Lower leg skin (tissue), 4 donors: ENCODE results near the gene LRRTM1. TPM values are rescaled to one million over a fixed set of nuclear protein-coding genes. Genes with fewer than 3 reads are reported as not detected.

Experiments used
- DNase-seq, 2 donors: peaks; one replicate each; pipeline ENCODE4 v3.0.0-alpha.2; 2019; ENCODE audit warnings: low spot score in 2 of 2
- H3K4me3 ChIP-seq: fragments of 200-600 bp; sonication (generic); 2 replicates; pipeline ENCODE4 v1.5.1; 2017; ENCODE audit warnings: mild to moderate bottlenecking, low read depth; ENCODE audit not compliant: poor library complexity, severe bottlenecking
- CTCF ChIP-seq, 3 donors: fragments of 450-650 bp; IDR thresholded peaks; one replicate each; pipeline ENCODE4 v1.5.1; 2016; ENCODE audit warnings: antibody characterized with exemption in 3 of 3, mild to moderate bottlenecking in 3 of 3, moderate library complexity in 2 of 3
- POLR2A ChIP-seq, 2 donors: fragments of 450-650 bp; IDR thresholded peaks; one replicate each; pipeline ENCODE4 v1.6.1; 2016 to 2017; ENCODE audit warnings: antibody characterized with exemption in 2 of 2, mild to moderate bottlenecking in 1 of 2, moderate library complexity in 1 of 2
- WGBS, 2 donors: methylation state at CpG; one replicate each; pipeline ENCODE4 v1.1.5; 2018; 5-methylcytosine and 5-hydroxymethylcytosine counted together
- intact Hi-C: fragments of 100-400 bp; cut with DNase I; formaldehyde crosslinking; loops from one replicate; pipeline ENCODE4 v1.15.0; 2023; ENCODE audit warnings: low total_unique reads
- total RNA-seq, 4 donors: library from RNA; depleted of rRNA; stranded (reverse); fragments of >200 nt; gene quantifications; one replicate each; pipeline ENCODE4 v1.1.0, GENCODE V29; 2016

The LRRTM1 gene
- total RNA-seq, 4 donors from 2014 or later, result 0.10 TPM; not detected in 3

GRCh38 chr2:80335411-80335810 lies 30.9 kb upstream of the LRRTM1 start:
- TF ChIP-seq POLR2A (IDR thresholded peaks at IDR 0.05) (no peak), CTCF (IDR thresholded peaks at IDR 0.05) (no peak)
- intact Hi-C loops, result no loop called here
- DNase-seq, result no peak
- 88 to 92% methylated on average over 1 of the region's 1 CpG for WGBS, 2 donors
- no peak overlapping the region for H3K4me3 ChIP-seq

DNA sequence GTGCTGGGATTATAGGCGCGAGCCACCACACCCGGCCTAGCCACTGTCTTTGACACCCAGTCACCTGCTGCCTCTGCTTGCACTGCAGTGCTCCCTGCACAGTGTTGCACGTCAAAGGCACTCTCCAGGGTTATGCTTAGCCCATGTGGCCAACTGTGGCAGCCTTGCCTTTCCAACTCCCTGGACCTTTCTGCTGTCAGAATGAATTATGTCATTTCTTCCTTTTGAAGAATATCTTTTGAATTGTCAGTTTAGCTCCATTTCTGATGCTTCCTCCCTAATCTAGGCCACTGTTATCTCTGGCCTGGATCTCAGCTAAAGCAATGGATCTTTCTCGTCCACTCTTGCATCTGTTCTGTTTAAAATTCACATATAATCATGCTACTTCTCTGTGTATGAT lies 29.3 kb upstream of the LRRTM1 start:
- TF ChIP-seq POLR2A (IDR thresholded peaks at IDR 0.05) (no peak), CTCF (IDR thresholded peaks at IDR 0.05) (no peak)
- intact Hi-C loops, result no loop called here
- H3K4me3 ChIP-seq, result no peak overlapping the region
- 86 to 91% methylated on average over 5 of the region's 5 CpGs for WGBS, 2 donors
- no peak for DNase-seq

- TF ChIP-seq POLR2A (IDR thresholded peaks at IDR 0.05) (no peak), CTCF (IDR thresholded peaks at IDR 0.05) (no peak)
- intact Hi-C loops, result no loop called here
- H3K4me3 ChIP-seq, result no peak overlapping the region
- DNase-seq, result no peak
- WGBS, 2 donors, result 56 to 61% methylated on average over 14 of the region's 14 CpGs
These were observed 26.2 kb upstream of the LRRTM1 start for GRCh38 chr2:80330527-80331450.

DNA sequence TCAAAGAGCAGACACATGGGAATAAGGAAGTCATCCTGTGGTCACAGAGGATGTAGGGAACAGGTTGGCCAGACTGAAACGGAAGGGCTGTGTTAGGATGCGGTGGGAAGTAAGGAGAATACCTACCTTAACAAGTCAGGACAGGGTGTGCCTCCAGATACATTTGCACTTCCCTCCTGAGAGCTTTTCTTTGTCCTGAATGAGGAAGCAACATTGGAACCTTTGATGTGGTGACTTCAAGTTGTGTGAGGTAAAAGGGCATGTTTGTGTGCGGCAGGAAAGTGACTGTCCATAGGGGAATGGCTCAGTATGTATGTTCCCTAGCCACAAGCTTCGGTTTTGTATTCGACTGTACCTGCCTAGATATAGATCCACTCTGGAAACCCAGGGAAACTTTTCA lies 24.9 kb upstream of the LRRTM1 start:
- intact Hi-C loops, result no loop called here
- 68 to 74% methylated on average over 5 of the region's 5 CpGs for WGBS, 2 donors
- TF ChIP-seq CTCF (IDR thresholded peaks at IDR 0.05) (no peak), POLR2A (IDR thresholded peaks at IDR 0.05) (no peak)
- H3K4me3 ChIP-seq, result no peak overlapping the region
- DNase-seq, result no peak

GRCh38 chr2:80328159-80328571 lies 23.6 kb upstream of the LRRTM1 start:
- intact Hi-C loops, result no loop called here
- H3K4me3 ChIP-seq, result no peak overlapping the region
- no peak for TF ChIP-seq POLR2A (IDR thresholded peaks at IDR 0.05)
- 71 to 90% methylated on average over 1 of the region's 1 CpG for WGBS, 2 donors
- DNase-seq, result no peak

DNA sequence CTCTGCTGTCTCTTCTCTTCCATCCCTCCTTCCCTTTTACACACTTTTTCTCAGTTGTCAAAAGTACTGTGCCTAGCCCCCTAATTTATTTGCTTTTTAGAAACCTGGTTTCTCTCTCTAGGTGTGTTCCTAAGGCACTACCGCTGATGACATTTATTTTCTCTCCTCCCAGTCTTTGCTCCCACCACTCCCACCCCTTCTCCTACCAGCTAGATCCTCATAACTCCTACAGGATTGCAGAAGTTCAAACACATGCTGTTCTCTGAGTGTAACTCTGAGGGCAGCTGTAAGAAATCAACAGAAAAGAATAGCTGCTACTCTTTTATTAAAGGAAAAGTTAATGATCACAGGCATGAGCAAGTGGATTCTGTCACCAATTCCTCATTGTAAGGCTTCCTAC lies 22.3 kb upstream of the LRRTM1 start:
- 69 to 71% methylated on average over 1 of the region's 1 CpG for WGBS, 2 donors
- TF ChIP-seq CTCF (IDR thresholded peaks at IDR 0.05) (no peak), POLR2A (IDR thresholded peaks at IDR 0.05) (no peak)
- no peak for DNase-seq
- no peak overlapping the region for H3K4me3 ChIP-seq
- intact Hi-C loops, result no loop called here
